ENCODE results near the gene C1orf198.

GRCh38 chr1:230836793-230837192 is 31.5 kb downstream of the C1orf198 start:
- TF ChIP-seq POLR2AphosphoS5 (IDR thresholded peaks at IDR 0.05; ENCODE audit: low read depth, low read length) (no peak), TAF1 (IDR thresholded peaks at IDR 0.05; ENCODE audit: borderline replicate concordance, insufficient read depth, low read length) (no peak), FOXP2 (optimal IDR thresholded peaks at IDR 0.05; ENCODE audit: borderline replicate concordance, extremely low read depth, extremely low read length, insufficient read depth) (no peak)
